Measurements from ENCODE around the gene GRID1.

GRID1 gene

DNA sequence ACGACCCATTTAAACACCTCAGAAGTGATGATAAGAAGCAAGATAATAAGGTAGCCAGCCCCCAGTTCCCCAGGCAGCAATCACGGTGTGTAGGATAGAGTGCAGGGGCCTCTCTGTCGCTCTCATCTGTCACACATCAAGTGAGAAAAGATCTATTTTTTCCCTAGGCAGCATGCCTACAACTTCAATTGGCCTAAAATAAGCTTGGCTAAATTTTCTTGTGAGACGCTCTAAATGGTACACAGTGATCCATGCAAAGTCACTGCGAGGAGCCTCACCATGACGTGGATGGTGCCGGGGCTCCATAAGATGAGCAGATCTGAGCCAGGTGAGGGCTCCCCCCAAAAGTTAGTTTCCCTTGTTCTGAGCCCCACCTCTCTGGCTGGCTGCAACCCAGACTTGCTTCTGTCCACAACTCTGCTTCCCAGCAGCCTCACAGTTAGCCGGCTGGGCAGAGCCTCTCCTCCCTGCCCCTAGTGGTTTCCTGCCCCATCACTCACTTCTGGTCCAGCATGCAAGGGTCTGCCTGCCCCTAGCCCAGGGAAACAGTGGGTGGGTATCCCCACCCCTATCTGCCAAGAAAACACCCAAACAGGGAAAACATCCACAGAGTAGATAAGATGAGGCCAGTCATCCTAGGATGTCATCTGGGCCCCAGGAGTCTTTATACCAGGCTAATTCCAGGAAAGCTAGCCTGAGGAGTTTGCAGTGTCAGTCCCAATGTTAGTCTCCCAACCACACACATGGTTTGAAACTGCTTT is 342.1 kb downstream of the GRID1 start:
- no peak for TF ChIP-seq ZNF214 (tag by site-specific recombination; IDR thresholded peaks at IDR 0.05; ENCODE audit: borderline replicate concordance)
- TF ChIP-seq ZBTB17 (tag by site-specific recombination; IDR thresholded peaks at IDR 0.05) = no peak
- no peak for TF ChIP-seq SALL2 (tag by site-specific recombination; IDR thresholded peaks at IDR 0.05; ENCODE audit: borderline replicate concordance)
- no peak for TF ChIP-seq ZNF623 (tag by site-specific recombination; IDR thresholded peaks at IDR 0.05)
- TF ChIP-seq IKZF3 (tag by site-specific recombination; IDR thresholded peaks at IDR 0.05) = no peak
- no peak for TF ChIP-seq KLF7 (tag by site-specific recombination; IDR thresholded peaks at IDR 0.05; ENCODE audit: borderline replicate concordance)
- no peak for TF ChIP-seq ZNF133 (tag by site-specific recombination; IDR thresholded peaks at IDR 0.05)
- TF ChIP-seq ZNF548 (tag by site-specific recombination; IDR thresholded peaks at IDR 0.05) = no peak
- TF ChIP-seq ZNF701 (tag by site-specific recombination; IDR thresholded peaks at IDR 0.05) = no peak
- no peak for TF ChIP-seq TRIM28 (IDR thresholded peaks at IDR 0.05; ENCODE audit: borderline replicate concordance, low read length)
- TF ChIP-seq ZNF174 (tag by site-specific recombination; IDR thresholded peaks at IDR 0.05) = no peak
- ChIA-PET POLR2A (no interaction called here), CTCF (no interaction called here)
- Histone ChIP-seq H3K9me3 (ENCODE audit: control insufficient read depth, insufficient read depth, low read depth, low read length) (no peaks in the 10 kb centered on the region), H3K36me3 (ENCODE audit: control insufficient read depth in 2 of 2, insufficient read depth in 1 of 2, low read length in 2 of 2) (no peaks in the 10 kb centered on the region), H3K4me1 (ENCODE audit: control insufficient read depth, insufficient read depth, low read length) (no peaks in the 10 kb centered on the region), H3K4me3 (ENCODE audit: low read depth, low read length) (no peak overlapping the region), H3K27ac (ENCODE audit: extremely low read depth, low read depth, low read length) (no peak overlapping the region)

GRCh38 chr10:86023931-86024280 is 342.7 kb downstream of the GRID1 start:
- TF ChIP-seq ZNF768 (tag by site-specific recombination; IDR thresholded peaks at IDR 0.05) = no peak
- TF ChIP-seq ZNF211 (tag by site-specific recombination; IDR thresholded peaks at IDR 0.05; ENCODE audit: low read depth) = no peak
- TF ChIP-seq ZNF626 (tag by site-specific recombination; IDR thresholded peaks at IDR 0.05) = no peak
- no peak for TF ChIP-seq ZNF629 (tag by site-specific recombination; IDR thresholded peaks at IDR 0.05)
- TF ChIP-seq, protein P1, sequence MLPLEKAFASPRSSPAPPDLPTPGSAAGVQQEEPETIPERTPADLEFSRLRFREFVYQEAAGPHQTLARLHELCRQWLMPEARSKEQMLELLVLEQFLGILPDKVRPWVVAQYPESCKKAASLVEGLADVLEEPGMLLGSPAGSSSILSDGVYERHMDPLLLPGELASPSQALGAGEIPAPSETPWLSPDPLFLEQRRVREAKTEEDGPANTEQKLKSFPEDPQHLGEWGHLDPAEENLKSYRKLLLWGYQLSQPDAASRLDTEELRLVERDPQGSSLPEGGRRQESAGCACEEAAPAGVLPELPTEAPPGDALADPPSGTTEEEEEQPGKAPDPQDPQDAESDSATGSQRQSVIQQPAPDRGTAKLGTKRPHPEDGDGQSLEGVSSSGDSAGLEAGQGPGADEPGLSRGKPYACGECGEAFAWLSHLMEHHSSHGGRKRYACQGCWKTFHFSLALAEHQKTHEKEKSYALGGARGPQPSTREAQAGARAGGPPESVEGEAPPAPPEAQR (tag by site-specific recombination; IDR thresholded peaks at IDR 0.05) = no peak
- TF ChIP-seq ZNF830 (tag by site-specific recombination; IDR thresholded peaks at IDR 0.05; ENCODE audit: low read depth) = no peak
- TF ChIP-seq AEBP2 (tag by site-specific recombination; IDR thresholded peaks at IDR 0.05; ENCODE audit: borderline replicate concordance) = no peak
- TF ChIP-seq ZSCAN30 (tag by site-specific recombination; IDR thresholded peaks at IDR 0.05) = no peak
- no peak for TF ChIP-seq GLI4 (tag by site-specific recombination; IDR thresholded peaks at IDR 0.05)
- no peak for TF ChIP-seq ZNF792 (tag by site-specific recombination; IDR thresholded peaks at IDR 0.05)
- no peak for TF ChIP-seq ZNF292 (tag by site-specific recombination; IDR thresholded peaks at IDR 0.05; ENCODE audit: borderline replicate concordance, low read depth)
- TF ChIP-seq ZNF239 (tag by site-specific recombination; IDR thresholded peaks at IDR 0.05) = no peak
- no peak for TF ChIP-seq KLF10 (tag by site-specific recombination; IDR thresholded peaks at IDR 0.05)
- Histone ChIP-seq H3K4me3 (ENCODE audit: low read depth, low read length) (no peak overlapping the region), H3K9me3 (ENCODE audit: control insufficient read depth, insufficient read depth, low read depth, low read length) (no peaks in the 10 kb centered on the region), H3K36me3 (ENCODE audit: control insufficient read depth in 2 of 2, insufficient read depth in 1 of 2, low read length in 2 of 2) (no peaks in the 10 kb centered on the region), H3K4me1 (ENCODE audit: control insufficient read depth, insufficient read depth, low read length) (no peaks in the 10 kb centered on the region), H3K27ac (ENCODE audit: extremely low read depth, low read depth, low read length) (no peak overlapping the region)
- CTCF ChIA-PET = no interaction called here
- POLR2A ChIA-PET = no interaction called here
